Thoracic aorta (tissue), 2 donors: ENCODE data around the gene NPBWR2. TPM values are rescaled to one million over a fixed set of nuclear protein-coding genes. Genes with fewer than 3 reads are reported as not detected.

Experiments used
- ATAC-seq: fragments of 150-250 bp; one replicate; pipeline ENCODE4 v1.8.0; 2017; ENCODE audit warnings: low read depth; ENCODE audit not compliant: insufficient number of reproducible peaks, low FRiP score
- DNase-seq: peaks from one replicate; pipeline ENCODE4 v3.0.0-alpha.2; 2020; ENCODE audit warnings: low spot score
- H3K27ac ChIP-seq, 2 donors: fragments of 200-600 bp; sonication (generic); 1 replicate in 1 of 2; 2 replicates in 1 of 2; pipeline ENCODE4 v1.5.1; 2016; ENCODE audit warnings: mild to moderate bottlenecking in 2 of 2, moderate library complexity in 2 of 2
- H3K27me3 ChIP-seq: fragments of 200-600 bp; sonication (generic); replicated peaks from 2 replicates; pipeline ENCODE4 v1.6.0; 2016; ENCODE audit warnings: mild to moderate bottlenecking; ENCODE audit not compliant: insufficient read depth
- H3K36me3 ChIP-seq: fragments of 200-600 bp; sonication (generic); one replicate; pipeline ENCODE4 v1.5.1; 2016
- H3K4me1 ChIP-seq, 2 donors: fragments of 200-600 bp; sonication (generic); 1 replicate in 1 of 2; 2 replicates in 1 of 2; pipeline versions ENCODE4 v1.5.1 to v1.6.0; 2016; ENCODE audit warnings: low read depth in 2 of 2, mild to moderate bottlenecking in 1 of 2; ENCODE audit not compliant: control insufficient read depth in 1 of 2
- H3K4me3 ChIP-seq: fragments of 200-600 bp; sonication (generic); 2 replicates; pipeline ENCODE4 v1.5.1; 2016; ENCODE audit warnings: mild to moderate bottlenecking
- H3K9me3 ChIP-seq: fragments of 200-600 bp; sonication (generic); 2 replicates; pipeline ENCODE4 v1.5.1; 2016
- CTCF ChIP-seq: fragments of 200-600 bp; sonication (generic); IDR thresholded peaks from one replicate; pipeline ENCODE4 v1.5.1; 2019; ENCODE audit warnings: antibody characterized with exemption
- total RNA-seq, 2 donors: library from RNA; depleted of rRNA; stranded (reverse); fragments of >200 nt; gene quantifications; one replicate each; pipeline versions ENCODE4 v1.1.0 to v1.2.3, GENCODE V29; 2016

Gene NPBWR2
- total RNA-seq, 2 donors from 2014 or later: not detected

DNA sequence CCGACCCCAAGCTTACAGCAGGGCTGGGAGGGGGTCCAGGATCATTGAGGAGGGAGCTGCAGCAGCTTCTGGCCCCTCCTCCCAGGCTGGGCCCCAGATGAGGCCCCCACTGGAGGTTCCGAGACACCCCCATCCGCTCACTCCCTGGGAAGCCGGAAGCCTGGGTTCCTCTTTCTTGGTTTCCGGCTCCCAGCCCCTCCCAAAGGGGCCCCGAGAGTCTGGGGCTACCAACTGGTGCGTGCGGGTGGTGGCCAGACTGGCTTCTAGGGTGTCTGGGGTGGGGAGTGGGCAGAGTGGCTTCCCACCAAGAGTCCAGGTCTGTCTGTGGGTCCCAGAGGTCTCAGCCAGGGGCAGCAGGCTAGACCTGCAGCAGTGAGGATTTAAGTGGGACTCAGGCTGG lies 30.3 kb downstream of the NPBWR2 start:
- peaks cover 11 to 22% of the 10 kb centered on the region in 2 donors for H3K4me1 ChIP-seq
- DNase-seq (no peak), ATAC-seq (no peak)
- no peak overlapping the region for H3K27ac ChIP-seq
- no peaks in the 10 kb centered on the region for H3K9me3 ChIP-seq
- no peaks in the 10 kb centered on the region for H3K27me3 ChIP-seq
- TF ChIP-seq CTCF: no peak
- H3K36me3 ChIP-seq: peaks cover 11% of the 10 kb centered on the region
- peak overlapping the region; percentile 83 for H3K4me3 ChIP-seq

DNA sequence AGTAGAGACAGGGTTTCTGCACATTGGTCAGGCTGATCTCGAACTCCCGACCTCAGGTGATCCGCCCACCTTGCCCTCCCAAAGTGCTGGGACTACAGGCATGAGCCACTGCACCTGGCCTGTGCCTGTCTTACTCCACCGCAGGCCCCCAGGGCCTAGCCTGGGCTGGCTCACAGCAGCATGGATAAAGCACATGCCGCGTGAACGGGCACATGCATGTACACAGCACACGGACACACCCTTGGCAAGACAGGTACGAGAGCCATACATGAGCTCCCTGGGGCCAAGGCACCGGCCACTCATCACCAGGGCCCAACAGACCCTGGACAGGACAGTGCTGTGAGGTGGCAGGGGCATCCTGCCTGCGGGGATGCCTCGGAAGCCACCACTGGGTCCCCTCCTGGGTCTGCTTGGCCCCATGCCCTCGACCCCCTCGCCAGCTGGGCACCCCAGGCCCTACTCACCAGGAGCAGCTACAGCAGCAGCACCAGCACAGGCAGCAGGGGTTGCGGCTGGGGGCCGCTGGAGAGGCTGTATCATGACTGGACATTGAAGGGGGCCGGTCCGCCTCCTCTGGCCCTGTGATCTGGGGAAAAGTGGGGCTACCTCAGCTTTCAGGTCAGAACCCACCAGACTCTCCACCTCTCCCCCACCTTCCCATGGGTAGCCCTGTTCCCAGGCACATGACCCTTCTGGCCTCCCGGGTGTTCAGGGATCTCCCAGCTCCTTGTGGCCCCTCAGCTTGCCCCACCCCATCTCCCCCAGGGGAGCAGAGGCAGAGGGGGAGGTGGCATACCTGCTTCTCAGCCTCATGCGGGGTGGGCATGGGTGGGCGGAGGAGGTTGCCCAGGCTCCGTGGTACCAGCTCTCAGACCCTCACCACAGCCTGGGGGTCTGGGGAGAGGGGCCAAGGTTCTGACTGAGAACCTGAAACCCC lies 31.0 kb downstream of the NPBWR2 start:
- H3K9me3 ChIP-seq: no peaks in the 10 kb centered on the region
- H3K27ac ChIP-seq: no peak overlapping the region
- no peaks in the 10 kb centered on the region for H3K27me3 ChIP-seq
- peak overlapping the region; percentile 83 for H3K4me3 ChIP-seq
- DNase-seq (no peak), ATAC-seq (no peak)
- peaks cover 11 to 22% of the 10 kb centered on the region in 2 donors for H3K4me1 ChIP-seq
- peaks cover 17% of the 10 kb centered on the region for H3K36me3 ChIP-seq
- TF ChIP-seq CTCF: no peak

- H3K4me1 ChIP-seq: peaks cover 11 to 21% of the 10 kb centered on the region in 2 donors
- ATAC-seq: no peak
- no peak for DNase-seq
- no peaks in the 10 kb centered on the region for H3K9me3 ChIP-seq
- H3K36me3 ChIP-seq: peaks cover 17% of the 10 kb centered on the region
- H3K4me3 ChIP-seq: no peak overlapping the region
- H3K27me3 ChIP-seq: no peaks in the 10 kb centered on the region
- no peak for TF ChIP-seq CTCF
- H3K27ac ChIP-seq: no peak overlapping the region
Observed at GRCh38 chr20:64075556-64075955, 31.8 kb downstream of the NPBWR2 start.

DNA sequence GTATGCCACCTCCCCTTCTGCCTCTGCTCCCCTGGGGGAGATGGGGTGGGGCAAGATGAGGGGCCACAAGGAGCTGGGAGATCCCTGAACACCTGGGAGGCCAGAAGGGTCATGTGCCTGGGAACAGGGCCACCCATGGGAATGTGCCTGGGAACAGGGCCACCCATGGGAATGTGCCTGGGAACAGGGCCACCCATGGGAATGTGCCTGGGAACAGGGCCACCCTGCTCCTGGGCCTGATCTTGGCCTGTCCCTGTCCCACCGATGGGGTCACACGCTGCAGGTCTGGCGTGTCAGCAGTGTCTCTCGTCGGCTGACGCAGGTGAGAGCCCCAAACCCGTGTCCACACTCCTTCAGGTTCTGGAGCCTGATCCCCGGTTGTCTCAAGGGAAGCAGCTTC lies 32.4 kb downstream of the NPBWR2 start:
- H3K4me1 ChIP-seq: peaks cover 11 to 16% of the 10 kb centered on the region in 2 donors
- no peaks in the 10 kb centered on the region for H3K9me3 ChIP-seq
- H3K27ac ChIP-seq: no peak overlapping the region
- no peak overlapping the region for H3K4me3 ChIP-seq
- ATAC-seq (no peak), DNase-seq (no peak)
- TF ChIP-seq CTCF: no peak
- no peaks in the 10 kb centered on the region for H3K27me3 ChIP-seq
- peaks cover 20% of the 10 kb centered on the region for H3K36me3 ChIP-seq

- ATAC-seq: no peak
- no peak for DNase-seq
- Histone ChIP-seq H3K27me3 (no peaks in the 10 kb centered on the region), H3K4me1 (peaks cover 10 to 14% of the 10 kb centered on the region in 2 donors), H3K9me3 (no peaks in the 10 kb centered on the region), H3K4me3 (no peak overlapping the region), H3K36me3 (peaks cover 20% of the 10 kb centered on the region), H3K27ac (no peak overlapping the region)
- TF ChIP-seq CTCF: no peak
Observed at GRCh38 chr20:64074184-64074789, 33.1 kb downstream of the NPBWR2 start.
